ENCODE measurements around the gene LILRA2.
"Not testable (repeated sequence)": the region's sequence is repeated elsewhere in the genome, so short reads cannot be mapped to it uniquely, and the experiment has no call there.

GRCh38 chr19:54575205-54575604 lies 1.6 kb downstream of the LILRA2 start:
- not testable (repeated sequence) for TF ChIP-seq ERG (CRISPR knock-in tag; IDR thresholded peaks at IDR 0.05); FOXJ3 (CRISPR knock-in tag; IDR thresholded peaks at IDR 0.05; ENCODE audit: borderline replicate concordance); CTCF (IDR thresholded peaks at IDR 0.05); IRF1 (CRISPR knock-in tag; IDR thresholded peaks at IDR 0.05); JUN (CRISPR knock-in tag; IDR thresholded peaks at IDR 0.05); CREB1 (CRISPR knock-in tag; IDR thresholded peaks at IDR 0.05)

All from WTC11 (cell line).